Right ventricle myocardium inferior (tissue), 1 donor: ENCODE measurements around the gene HPF1. TPM values are rescaled to one million over a fixed set of nuclear protein-coding genes. Genes with fewer than 3 reads are reported as not detected.
A peak's percentile ranks its signal among the peaks of the same experiment; 100 is the strongest.
"Not testable (repeated sequence)": the region's sequence is repeated elsewhere in the genome, so short reads cannot be mapped to it uniquely, and the experiment has no call there.

ENCODE experiments used
- ATAC-seq: fragments of 200-7000 bp; cut with Tn5 transposase; one replicate; pipeline ENCODE4 v1.9.1; 2020; ENCODE audit warnings: mild to moderate bottlenecking, moderate library complexity
- DNase-seq: peaks from one replicate; pipeline ENCODE4 v3.0.0; 2021; ENCODE audit errors: missing footprints
- intact Hi-C: fragments of 100-400 bp; cut with DNase I; formaldehyde crosslinking; loops from one replicate; pipeline ENCODE4 v1.11.0; 2022
- total RNA-seq: library from RNA; stranded (reverse); fragmentation: NEBNext Ultra II Directional; extraction: Animal tissue kit (Norgen Biotek cat#: 25700); gene quantifications from one replicate; pipeline ENCODE4 v1.2.1, GENCODE V29; 2021
- donor health status: DM: no; HTN: yes; CAD: no; lungs with severe emphysema.

HPF1 gene
- total RNA-seq, 1 donor from 2014 or later, result 18.4 TPM

DNA sequence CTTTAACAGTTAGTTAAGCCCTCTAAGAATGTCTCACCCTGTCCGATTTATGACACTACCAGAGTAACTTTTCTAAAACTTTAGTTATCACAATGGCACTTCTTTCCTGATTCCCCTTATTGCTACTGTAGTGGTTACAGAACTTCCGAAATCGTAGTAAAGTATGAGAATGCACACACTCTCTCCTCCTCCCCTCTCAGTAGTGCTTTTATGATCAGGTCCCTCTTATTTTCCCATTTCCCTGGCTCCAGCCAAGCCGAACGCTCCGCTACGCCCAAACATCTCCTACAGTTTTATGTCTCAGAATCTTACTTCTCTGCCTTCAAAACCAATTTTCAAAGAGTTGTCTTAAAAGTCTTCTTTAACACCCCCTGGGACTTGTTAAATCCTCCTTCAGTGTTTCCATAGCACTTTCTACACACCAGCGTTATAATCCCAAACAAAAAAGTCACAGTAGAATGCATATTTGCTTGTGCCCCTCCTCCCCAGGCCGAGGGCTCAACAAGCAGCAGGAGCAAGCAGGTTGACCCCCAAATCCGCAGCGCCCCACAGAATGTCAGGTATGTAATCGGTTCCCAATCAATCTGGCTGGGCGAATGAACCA is 671 bp downstream of the HPF1 start:
- intact Hi-C loops, result loop anchor here (5.0 kb wide), 1 partner anchor 145 kb away; the partner anchor contains the start of gene NEK1
- DNase-seq, result no peak
- ATAC-seq, result no peak

DNA sequence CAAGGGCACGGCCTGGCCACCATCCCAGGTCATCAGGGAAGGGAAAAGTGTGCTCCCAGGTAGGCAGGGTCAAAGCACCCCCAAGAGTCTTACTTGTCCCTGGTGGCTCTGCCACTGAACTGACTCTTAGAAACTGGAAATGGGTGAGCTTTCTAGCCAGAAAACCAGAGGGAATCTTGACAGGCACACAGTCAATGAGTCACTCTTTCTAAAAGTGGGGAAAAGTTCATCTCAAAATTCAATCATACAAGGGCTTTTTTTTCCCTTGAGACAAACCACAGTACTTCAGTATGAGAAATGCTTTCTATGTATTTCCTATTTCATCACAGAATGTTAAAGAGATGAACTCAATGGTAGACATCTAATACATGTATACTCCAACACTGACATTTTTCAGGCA is 12.5 kb downstream of the HPF1 start:
- intact Hi-C loops, result no loop called here
- DNase-seq (no peak), ATAC-seq (no peak)

DNA sequence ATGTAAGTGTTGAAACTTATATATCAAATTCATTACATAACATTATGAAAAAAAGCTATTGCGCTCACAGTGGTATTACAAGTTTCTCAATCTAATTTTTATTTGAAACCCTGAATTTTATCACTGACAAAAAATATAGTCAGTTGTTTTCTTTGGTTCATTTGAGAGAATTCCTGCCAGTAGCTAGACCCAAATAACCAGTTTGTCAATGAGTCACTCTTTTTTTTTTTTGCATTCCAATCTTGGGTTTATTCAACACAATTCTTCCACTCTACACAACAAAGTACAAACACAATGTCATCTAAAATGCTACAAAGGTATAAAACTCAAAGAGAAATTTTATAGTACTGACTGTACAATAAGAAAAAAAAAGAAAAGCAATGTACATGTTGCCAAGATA is 13.1 kb downstream of the HPF1 start:
- intact Hi-C loops, result no loop called here
- DNase-seq, result no peak
- no peak for ATAC-seq

DNA sequence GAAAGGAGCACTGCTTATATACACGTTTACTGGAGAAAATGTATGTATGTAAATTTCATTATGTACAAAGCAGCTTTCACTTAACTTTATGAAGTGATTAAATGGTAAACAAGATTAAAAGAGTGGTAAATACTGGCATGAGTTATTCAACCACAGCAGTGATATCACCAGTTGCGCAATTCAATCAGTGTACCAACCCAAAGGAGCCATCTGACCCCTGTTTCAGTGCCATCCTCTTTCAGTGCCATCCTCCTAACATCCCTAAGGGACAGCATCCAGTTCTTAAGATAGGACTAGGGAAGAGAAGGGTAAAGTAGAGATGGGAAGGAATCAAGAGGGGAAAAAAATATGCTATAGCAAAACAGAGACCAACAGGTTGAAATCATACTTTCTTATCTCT is 16.2 kb downstream of the HPF1 start:
- intact Hi-C loops, result no loop called here
- ATAC-seq (no peak), DNase-seq (no peak)

DNA sequence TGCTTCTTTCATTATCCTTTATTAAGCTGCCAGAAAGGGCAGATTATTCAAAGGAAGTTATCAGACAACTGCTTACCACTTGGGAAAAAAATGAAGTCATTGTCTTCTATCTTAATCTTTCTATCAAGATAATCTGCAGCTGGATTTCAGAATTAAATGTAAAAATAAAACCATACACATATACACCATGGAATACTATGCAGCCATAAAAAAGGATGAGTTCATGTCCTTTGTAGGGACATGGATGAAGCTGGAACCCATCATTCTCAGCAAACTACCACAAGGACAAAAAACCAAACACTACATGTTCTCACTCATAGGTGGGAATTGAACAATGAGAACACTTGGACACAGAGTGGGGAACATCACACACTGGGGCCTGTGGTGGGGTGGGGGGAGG is 19.1 kb downstream of the HPF1 start:
- ATAC-seq, DNase-seq, intact Hi-C loops: not testable (repeated sequence)

DNA sequence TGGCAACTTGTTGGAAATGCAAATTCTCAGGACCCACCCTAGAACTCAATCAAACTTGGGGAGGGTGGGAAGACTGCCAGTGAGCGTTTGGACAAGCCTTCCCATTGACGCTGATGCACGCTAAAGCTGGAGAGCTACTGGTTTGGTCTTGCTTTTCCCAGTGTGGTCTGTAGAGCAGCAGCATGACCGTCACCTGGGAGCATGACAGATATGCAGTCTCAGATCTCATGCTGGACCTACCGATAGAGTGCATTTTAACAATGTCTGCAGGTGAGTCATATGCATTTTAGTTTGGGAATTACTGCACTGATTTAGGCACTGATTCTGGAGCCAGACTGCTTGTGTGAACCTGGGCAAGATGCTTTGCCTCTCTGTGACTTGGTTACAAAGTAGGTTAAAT is 27.2 kb downstream of the HPF1 start:
- intact Hi-C loops, result no loop called here
- DNase-seq, result no peak
- ATAC-seq, result no peak

DNA sequence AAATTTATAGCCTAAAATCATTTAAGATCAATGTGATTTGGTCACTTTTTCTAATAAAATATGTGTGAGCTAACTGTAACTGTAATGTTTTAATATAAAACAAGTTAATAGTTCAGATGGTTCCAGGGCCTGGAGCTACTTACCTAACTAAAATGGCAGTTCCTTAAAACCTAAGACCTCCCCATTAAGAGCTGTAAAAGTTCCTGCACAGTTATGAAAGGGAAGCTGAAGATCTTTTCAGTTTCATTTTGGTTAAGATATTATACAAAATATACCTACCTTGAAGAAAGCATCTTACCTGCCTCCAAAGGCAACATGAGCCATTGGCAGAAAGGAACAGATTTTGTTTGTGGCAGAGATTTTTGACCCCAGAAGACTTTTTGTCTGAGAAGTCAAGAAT is 30.1 kb downstream of the HPF1 start:
- ATAC-seq (no peak), DNase-seq (no peak)
- intact Hi-C loops, result no loop called here

DNA sequence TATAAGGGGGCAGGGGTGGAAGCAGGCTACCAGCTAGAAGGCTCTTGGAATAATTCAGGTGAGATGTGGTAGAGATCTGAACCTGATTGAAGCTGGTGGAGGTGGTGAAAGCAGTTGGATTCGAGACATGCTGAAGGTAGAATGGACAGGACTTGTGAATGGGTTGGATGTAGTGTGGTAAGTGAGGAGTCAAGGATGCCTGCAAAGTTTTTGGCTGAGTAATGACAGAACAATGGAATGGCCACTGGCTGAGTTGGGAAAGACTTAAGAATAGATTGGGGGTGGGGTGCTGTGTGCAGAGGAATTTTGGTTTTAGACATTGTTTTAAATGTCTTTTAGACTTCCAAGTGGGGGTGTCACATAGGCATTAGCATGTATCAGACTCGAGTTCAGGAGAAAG is 33.5 kb downstream of the HPF1 start:
- no peak for ATAC-seq
- intact Hi-C loops, result no loop called here

DNA sequence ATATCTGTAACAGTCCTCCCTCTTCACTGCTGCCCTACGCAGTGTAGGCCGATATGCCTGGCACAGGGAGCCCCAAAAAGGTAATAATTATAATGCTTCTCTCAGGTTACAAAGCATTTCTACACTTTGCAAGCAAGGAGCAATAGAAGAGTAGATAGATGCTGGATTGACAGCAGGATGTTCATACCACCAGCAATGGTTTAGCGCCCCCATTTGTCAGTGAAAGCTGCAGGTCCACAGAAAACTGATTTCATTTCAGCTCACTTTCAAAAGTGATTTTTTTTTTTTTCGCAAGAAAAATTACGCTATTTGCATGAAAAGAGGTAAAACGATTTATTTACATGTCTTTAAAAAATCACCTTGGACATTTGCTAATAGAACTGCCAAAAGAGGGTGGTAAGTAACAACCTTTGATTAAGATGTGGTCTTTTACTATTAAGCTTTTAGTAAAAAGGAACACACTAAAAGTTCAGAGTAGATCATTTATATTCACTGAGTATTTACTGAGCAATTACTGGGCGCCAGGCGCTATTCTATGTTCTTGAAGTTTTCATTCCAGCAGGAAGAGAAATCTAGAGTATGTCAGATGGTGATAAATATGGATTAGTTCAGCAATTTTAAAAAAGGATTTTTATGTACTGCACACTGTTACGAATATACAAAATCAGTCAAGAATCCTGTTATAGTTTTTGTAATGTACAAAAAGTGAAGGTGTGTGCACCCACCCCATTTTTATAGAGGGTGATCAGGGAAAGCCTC is 34.4 kb downstream of the HPF1 start:
- intact Hi-C loops, result no loop called here
- no peak for ATAC-seq
- DNase-seq, result no peak

More for the DNA sequence above, 33.5 kb downstream of the HPF1 start:
- DNase-seq, result no peak

DNA sequence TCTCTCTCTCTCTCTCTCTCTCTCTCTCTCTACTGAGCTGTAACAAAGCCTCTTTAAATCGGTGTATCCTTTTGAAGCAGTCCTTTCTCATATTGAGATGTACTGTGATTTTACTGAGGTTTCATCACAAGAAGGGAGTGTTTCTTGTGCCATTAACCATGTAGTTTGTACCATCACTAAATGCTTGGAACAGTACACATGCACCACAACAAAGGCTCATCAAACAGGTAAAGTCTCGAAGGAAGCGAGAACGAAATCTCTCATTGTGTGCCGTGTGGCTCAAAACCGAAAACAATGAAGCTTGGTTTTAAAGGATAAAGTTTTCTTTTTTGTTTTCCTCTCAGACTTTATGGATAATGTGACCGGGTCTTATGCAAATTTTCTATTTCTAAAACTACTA is 37.2 kb downstream of the HPF1 start:
- ATAC-seq (no peak), DNase-seq (no peak)
- intact Hi-C loops, result no loop called here

DNA sequence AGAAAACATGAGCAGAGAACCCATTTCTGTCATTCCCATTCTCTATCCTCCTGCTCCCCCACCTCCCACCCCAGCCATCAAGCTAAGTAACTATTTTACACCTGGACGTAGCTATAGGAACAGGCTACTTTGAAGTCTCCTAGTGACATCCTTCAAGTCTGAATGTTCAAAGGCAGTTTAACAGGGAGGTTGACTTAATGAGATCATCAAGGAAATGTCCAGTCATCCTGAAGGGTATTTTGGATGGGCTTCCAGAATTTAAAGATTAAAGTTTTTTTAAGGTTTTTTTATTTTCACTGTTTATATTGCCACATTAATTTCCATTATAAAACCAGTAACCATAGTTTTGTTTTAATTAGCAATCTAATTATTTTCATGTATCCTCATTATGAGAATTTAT is 41.1 kb downstream of the HPF1 start:
- intact Hi-C loops, result no loop called here
- DNase-seq (no peak), ATAC-seq (no peak)

DNA sequence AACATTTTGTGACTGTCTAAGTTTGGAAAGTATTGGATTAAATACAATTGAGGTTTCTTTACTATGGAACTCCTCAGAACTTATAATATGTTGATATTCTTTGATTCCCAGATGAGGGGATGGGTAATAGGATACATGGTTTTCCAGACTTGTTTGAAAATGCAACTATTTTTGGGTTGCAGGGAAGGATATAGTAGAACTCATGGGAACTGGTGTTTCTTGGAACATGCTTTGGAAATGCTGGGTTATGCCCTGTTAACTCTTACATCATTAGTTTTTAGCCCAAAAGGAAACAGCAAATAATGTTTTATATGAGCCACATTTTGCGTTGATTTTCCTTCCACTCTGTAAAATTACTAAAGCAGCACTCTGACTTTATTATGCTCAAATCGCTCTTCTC is 41.9 kb downstream of the HPF1 start:
- ATAC-seq (no peak), DNase-seq (no peak)
- intact Hi-C loops, result no loop called here

DNA sequence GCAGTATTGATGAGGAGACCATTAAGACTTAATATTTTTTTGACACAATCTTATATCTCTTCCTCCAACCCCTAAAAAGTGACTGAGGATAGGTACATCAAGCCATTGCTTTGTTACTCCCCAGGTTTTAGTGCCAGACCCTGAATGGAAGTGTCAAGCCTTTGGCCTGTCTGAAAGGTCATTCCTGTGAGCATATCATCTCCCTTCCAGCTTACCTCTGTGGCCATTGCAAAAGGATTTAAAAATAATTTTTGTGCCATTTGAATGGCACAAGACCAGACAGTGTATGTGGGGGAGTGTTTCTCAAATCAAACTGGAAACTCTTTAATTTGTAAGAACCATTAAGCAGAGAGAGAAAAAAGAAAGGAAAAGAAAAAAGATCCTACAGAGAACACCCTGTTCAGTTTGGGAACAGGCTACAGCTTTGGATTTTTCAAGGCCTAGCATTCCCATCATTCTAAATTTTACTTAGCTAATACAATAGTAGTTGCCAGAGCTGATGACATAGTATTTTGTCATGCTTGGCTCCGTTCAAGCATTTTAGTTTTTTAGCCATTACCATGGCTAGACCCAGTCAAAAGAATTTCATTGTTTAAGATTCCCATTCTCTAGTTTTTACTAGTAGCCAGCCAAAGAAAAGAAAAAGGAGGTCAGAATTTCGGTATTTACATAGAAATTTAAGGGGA is 49.6 kb downstream of the HPF1 start:
- ATAC-seq, result peak; percentile 26
- intact Hi-C loops, result no loop called here

DNA sequence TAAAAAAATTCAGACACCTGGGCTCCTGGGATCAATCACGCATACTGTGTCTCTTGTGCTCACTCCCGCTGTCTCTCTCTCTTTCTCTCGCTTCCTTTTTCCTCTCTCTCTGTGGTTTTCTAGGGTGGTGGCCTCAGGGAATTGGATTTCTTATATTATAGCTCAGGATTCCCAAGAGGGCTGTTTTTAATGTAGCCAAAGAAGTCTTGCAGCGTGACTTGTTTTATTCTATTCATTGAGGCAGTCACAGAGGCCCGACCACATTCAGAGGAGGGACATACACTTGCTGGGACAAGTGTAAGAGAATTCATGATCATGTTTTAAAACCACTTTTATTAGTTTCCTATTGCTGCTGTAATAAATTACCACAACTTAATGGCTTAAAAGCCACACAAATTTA is 59.4 kb downstream of the HPF1 start:
- DNase-seq (no peak), ATAC-seq (no peak)
- intact Hi-C loops, result no loop called here

More for the DNA sequence above, 49.6 kb downstream of the HPF1 start:
- DNase-seq, result no peak

DNA sequence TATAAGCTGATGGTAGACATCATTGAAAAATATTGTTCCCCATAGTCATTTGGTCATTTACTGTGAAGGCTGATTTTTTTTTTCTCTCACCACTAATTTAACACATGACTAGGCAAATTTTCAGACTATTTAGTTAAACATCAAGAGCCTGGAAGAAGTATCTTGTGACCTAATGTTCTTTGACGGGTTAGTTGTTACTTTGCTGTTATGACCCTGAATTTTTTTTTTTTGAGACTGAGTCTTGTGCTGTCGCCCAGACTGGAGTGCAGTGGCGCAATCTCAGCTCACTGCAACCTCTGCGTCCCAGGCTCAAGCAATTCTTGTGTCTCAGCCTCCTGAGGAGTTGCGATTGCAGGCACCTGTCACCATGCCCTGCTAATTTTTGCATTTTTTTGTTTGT is 67.0 kb downstream of the HPF1 start:
- intact Hi-C loops, result no loop called here
- ATAC-seq (no peak), DNase-seq (no peak)

DNA sequence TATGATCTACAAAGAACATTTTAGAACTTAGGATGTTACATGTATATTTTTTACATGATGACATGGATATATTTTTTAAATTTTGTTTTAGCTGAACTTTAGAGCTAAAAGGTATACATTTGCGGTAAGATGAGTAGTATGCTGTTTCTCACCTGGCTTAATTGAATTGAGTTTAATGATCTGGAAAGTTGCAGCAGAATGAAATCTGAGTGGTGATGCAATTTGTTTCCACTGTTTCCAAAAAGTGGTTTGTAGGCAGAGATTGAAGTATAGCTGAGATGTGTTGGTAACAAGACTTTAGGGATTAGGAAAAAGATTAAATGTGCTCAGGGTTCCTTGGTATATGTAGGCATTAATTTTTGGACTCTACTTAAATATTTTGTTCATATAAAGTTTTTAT is 68.1 kb downstream of the HPF1 start:
- DNase-seq, result no peak
- intact Hi-C loops, result no loop called here
- no peak for ATAC-seq

DNA sequence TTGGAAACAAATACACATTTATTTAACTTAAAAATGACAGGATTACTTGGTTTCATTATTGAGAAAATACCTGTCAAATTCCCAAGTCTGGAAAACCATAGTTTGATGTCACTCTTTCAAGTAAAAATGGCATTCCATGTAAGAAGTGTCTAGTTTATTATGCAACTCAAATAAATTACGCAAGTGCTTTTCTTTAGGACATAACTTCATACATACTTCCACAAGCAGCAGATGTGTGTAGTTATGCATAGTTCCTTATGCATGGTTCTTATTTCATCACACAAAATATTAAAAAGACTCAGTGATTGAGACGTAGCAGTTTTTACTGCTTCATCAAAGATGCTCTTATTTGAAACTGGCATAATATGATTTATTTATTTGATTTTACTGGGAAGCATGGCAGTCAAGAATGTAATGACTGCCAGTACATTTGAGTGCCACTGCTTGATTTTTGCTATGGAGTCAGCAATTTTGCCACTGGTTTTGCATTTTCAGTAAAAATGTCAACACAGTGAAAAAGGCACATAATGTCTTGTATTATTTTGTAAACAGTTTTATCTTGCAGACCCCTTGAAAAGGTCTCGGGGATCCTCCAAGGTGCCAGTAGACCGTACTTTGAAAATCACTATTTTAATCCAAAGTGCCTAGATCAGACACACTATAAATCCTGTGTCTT is 75.2 kb downstream of the HPF1 start:
- intact Hi-C loops, result no loop called here
- DNase-seq, result no peak
- ATAC-seq, result no peak
